T-helper 1 cell (primary cell): ENCODE measurements around the gene TCF7L1.
A peak's percentile ranks its signal among the peaks of the same experiment; 100 is the strongest.
"Not testable (repeated sequence)": the region's sequence is repeated elsewhere in the genome, so short reads cannot be mapped to it uniquely, and the experiment has no call there.

Source experiments
- DNase-seq, 5 donors: peaks; one replicate each; pipeline ENCODE4 v3.0.0-alpha.2; 2012 to 2020

Gene TCF7L1

GRCh38 chr2:85132397-85132796 is 795 bp upstream of the TCF7L1 start:
- no peak for DNase-seq

GRCh38 chr2:85133751-85134254 is 611 bp downstream of the TCF7L1 start:
- DNase-seq, result peak in 1 of 5 donors; percentile 4

DNA sequence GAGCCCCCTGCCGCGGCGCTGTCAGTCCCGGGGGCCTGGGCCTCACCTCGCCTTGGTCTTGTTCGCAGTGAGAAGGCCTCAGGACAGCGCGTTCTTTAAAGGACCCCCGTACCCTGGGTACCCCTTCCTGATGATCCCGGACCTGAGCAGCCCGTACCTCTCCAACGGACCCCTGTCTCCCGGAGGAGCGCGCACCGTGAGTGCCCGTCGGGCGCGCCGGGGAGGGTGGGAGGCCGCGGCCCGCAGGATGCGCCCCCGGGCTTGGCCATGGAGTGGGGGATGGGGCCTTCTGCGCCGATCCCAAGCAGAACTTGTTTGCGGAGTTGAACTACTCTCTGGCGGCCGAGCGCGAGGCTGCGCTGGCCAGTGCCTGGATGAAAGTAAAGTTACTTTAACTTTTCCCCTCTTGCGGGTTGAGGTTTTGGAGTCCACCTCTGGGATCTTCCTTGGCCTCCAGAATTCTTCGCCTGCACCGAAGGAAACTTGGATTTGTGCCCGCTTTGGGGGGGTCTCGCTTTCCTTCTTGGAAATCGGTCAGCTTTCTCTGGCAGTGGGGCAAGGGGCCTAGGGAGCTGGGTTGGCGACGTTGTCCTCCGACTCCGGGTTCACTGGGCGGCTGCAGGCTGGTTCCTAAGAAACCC is 1.2 kb downstream of the TCF7L1 start:
- no peak for DNase-seq

DNA sequence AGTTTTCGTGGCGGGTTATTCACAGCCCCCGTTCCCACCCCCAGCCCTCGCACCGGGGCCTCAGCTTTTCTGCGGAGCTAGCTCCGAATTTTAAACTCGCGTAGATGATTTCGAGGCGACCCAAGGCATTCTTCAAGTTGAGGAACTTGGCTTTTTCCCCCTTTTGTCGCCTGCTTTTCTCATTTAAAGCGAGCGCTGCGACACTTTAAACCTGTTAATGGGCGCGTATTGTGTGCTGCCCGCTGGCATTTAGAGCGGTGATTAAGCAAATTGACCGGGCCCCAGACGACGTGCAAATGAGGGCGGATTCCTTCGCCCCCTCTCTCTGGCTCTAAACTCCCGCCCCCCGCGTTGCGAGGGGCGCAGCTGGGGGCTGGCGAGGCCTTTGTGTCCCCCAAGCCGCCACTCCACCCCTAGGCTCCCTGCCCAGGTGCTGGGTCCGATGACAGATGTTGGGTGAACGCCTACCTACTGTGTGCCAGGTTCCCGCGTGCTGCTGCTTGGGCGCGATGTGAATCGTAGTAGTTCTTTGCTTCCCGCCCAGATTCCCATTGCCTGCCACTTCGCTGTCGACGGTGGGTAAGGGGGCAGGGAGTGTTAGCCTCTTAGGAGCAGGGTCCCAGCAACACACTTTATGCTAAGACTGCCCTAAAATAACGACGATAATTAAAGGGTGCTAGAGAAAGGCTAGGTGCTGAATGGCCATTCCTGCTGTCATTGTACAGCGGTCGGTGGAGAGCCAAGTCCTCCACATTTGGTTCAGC is 1.9 kb downstream of the TCF7L1 start:
- DNase-seq, result no peak

DNA sequence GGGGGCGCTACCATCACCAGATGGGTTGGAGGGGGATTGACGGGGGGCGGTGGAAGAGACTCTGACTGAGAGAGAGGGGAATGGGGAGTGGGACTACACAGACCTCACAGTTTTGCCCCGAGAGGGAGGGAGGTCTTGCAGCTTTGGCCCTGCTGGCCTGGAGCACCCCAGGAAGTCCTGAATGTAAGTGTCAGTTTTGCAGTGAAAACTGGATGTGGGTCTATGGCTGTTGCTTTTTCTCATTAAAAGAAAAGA is 2.4 kb downstream of the TCF7L1 start:
- no peak for DNase-seq

DNA sequence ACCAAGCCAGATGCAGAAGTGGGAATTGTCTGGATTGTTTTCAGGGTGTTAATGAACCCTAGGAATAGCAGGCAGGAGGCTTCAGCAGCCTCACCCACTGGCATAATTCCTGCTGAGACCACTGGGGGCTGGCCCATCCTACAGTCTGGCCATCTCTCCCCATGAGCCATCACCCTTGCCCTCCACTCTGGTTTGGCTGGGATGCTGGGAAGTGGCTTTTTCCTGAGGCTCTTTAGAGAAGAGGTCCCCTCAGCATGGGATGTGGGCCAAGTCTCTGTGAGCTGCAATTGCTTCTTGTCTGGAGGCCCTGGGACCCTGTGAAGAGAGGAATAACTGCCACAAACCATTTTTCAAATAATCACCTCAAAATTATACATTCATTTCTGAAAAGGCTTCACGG is 4.0 kb downstream of the TCF7L1 start:
- no peak for DNase-seq

DNA sequence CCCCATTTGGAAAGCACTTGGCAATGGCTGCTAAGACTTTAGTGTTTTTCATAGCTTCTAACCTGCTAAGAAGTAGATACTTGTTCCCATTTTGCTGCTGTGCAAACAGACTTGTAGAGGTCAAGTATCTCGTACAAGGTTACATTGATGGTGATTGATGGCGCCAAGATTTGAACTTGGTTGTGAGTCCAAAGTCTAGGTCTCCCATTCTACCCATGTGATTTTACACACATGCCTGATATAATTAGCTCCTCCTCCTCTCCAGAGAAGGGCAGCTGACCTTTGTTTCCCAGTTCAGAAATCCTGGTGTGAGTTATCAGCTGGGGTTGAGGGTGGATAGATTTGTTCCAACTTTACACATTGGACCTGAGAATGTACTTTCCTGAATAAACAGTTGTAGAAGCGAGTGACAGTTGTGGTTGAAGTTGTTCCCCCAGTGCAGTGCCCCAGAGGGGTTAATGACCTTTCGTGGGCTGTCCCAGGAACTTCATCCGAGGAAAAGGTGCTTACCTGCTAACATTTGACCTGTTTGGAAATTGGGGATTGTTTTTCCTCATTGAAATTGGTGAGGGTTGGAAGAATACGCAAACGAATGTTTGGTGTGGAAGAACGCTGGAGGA is 10.4 kb downstream of the TCF7L1 start:
- DNase-seq, result no peak

GRCh38 chr2:85145116-85145820 is 12.1 kb downstream of the TCF7L1 start:
- DNase-seq, result no peak

DNA sequence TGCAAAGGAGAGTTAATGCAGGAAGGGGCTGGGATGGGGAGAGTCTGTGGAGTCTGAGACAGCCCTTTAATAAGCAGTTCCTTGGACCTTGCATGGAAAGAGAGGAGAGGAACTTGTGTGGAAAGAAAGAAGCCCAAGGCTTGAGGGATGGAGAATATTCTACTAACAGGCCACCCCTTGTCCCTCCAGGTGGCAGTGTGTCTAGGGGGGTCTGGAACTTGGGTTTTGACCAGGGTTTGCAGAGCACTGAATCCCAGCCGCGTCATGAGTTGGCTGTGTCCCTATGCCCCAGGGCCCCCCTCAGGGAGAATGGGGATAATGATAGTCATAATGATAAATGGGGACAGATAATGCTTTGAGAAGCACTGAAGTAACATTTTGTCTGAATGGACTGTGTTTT is 15.0 kb downstream of the TCF7L1 start:
- DNase-seq, result no peak

DNA sequence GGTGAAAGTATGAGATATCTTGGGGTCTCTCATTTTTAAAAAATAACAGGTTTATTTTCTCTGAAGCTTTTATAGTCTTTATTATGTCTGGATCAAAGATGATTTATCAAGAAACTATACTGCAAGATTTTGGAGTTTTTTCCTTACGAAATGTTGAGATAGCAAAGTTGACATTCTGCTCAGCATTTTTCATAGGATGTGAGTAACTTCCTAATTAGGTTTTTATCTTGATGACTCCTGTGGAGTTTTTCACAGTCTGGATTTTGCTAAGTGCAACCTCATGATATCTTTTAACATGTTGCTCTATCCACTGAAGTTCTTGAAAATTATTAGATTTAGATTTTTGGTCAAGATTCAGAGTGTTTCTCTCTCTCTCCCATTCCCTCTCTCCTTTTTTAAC is 17.8 kb downstream of the TCF7L1 start:
- no peak for DNase-seq

- no peak for DNase-seq
Measured at GRCh38 chr2:85152895-85153294, 19.7 kb downstream of the TCF7L1 start.

- DNase-seq, result no peak
Measured at GRCh38 chr2:85154048-85154753, 21.0 kb downstream of the TCF7L1 start.

DNA sequence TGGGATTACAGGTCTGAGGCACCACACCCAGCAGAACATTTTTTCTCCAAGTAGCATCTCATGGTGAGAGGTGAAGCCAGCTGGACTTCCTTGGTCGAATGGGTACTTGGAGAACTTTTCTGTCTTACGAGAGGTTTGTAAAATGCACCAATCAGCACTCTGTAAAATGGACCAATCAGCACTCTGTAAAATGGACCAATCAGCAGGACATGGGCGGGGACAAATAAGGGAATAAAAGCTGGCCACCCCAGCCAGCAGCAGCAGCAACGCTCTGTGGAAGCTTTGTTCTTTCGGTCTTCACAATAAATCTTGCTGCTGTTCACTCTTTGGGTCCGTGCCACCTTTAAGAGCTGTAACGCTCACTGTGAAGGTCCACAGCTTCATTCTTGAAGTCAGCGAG is 21.9 kb downstream of the TCF7L1 start:
- not testable (repeated sequence) for DNase-seq

DNA sequence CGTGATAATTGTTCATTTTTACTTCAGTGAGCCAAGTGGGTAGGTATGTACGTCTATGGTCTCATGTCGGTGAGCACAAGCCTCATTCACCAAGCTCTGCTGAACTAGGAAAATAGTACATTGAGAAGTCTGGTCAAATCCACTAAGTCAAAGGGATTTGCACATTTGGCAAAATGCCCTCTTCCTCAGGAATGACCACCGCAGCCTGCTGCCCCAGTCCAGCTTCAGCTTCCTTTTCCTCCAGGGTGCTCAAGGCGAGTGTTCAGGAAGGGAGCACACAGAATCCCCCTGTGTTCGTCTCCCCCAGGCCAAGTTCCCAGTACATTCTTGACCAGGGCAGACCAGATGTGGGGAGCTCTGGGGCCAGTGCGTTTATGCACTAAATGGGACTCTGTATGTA is 23.0 kb downstream of the TCF7L1 start:
- DNase-seq, result no peak

DNA sequence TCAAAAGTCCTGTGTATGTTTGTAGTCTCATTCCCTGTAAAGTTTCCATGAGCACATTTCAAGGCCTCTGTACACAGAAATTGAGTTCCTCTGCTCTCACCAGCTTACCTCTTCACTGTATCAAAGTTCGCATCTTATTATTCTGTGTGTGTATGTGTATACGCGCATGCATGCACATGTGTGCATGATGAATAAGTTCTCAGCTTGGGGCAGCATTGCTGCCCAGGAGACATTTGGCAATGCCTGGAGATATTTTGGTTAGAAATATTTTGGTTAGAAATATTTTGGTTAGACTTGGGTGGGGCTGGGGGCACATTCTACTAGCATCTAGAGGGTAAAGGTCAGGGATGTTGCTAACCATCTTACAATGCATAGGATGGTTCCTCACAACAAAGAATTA is 23.4 kb downstream of the TCF7L1 start:
- no peak for DNase-seq

DNA sequence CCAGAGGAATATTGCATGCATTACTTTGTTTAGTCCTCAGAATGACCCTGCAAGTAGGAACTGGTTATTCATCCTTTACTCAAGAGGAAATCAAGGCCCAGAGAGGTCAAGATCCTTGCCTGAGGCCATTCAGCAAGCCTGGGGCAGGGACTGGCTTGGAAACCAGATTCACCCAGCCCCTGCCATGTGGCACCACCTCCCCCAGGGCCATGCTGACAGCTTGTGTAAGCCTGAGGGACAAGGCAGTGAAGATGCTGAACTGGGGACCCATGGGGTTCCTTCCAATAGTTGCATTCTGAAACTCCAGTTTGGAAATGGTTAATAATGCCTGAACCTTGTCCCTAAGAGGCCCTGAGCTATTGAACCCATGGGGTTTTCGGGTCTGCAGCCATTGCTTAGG is 24.2 kb downstream of the TCF7L1 start:
- DNase-seq, result no peak

DNA sequence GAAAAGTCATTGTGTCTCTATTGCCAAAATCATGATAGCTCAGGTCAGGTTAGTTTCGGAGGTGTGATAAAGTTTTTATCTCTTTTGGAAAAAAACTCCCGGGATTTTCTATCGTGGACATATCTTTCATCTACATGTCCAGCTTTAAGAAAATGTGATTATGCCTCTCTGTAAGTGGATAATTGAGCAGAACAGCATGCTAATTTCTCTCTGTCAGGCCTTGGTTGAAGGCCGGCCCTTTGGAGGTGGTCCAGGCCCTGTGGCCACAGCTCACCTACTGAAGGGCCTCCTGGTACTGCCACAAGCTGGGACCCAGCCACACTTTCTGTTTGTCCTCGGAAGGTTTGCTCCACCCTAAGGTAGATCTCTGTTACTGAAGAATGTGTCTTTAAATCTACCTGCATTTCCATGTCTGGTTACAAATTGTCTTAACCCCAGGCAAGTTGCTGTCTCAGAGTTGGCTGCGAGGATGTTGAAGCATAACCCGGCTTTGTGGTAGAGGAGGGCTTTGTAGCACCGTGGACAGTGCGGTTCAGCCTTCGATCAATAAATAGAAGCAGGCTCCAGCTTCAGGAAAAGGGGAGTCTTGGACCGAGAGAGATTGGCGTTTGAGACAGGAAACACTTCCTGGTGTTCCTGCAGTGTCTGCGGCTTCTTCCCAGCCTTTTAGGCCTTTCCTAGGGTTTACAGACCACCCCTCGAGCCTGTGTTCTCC is 25.5 kb downstream of the TCF7L1 start:
- DNase-seq, result no peak

DNA sequence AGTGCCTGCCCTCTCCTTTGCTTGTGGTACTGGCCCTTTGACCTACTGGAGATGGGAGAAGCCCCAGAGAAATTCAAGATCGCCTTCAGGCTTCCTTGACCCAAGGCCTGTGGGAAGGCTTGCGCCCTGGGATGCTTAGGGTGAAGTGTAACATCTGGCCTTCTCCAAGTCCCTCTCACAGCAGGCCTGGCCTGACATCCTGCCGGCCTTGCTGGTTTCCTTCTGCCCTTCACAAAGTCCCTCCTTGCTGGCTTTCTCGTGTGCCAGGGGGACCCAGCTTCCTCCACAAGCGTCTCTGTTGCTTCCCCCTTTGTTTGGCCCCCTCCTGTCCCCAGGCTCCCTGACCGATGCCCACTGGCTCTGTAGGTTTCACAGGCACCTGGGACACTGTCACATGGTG is 26.4 kb downstream of the TCF7L1 start:
- DNase-seq, result no peak

DNA sequence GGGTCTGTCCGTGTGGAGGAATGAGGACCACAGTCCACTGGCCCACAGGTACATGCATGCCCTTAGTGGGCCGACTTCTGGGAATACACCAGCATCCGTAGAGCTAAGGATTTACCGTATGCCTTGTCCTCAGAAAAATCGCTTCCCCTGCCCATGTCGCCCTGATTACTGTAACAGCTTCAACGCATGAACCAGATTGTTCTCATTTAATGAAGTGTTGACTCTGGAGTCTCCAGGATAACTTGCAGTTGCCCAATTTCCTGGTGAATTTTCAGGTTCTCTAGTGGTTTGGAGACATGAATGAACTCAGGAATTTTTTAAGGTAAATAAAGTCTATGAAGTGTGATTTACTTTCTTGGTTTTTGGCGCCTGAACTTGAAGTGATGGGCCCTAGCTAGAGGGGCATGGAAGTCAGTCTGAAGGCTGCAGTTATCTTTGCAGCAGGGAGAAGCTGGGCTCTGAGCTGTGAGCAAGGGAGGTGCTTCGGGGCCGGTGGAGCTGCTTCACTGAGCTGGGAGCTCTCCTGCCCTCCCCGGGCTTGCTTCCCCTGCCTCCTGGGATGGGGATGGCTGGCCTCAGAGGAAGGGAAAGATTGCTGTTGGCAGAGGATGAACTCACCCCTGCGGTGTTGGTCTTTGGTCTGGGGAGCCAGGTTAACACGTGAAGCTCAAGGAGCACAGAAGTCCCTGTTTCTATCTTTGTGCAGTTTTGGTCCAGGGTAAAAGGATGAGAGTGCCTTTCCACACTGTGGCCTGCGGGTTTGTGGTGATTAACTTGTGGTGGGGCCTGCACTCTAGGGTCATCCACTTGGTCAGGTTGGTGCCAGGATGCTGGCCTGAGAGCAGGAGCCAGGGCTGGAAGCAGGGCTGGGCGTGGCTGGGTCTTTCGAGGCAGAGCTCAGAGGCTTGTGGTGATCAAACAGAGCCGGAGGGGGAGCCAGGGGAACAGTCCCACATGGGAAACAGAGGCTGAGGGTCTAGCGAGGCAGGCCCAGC is 28.1 kb downstream of the TCF7L1 start:
- no peak for DNase-seq

DNA sequence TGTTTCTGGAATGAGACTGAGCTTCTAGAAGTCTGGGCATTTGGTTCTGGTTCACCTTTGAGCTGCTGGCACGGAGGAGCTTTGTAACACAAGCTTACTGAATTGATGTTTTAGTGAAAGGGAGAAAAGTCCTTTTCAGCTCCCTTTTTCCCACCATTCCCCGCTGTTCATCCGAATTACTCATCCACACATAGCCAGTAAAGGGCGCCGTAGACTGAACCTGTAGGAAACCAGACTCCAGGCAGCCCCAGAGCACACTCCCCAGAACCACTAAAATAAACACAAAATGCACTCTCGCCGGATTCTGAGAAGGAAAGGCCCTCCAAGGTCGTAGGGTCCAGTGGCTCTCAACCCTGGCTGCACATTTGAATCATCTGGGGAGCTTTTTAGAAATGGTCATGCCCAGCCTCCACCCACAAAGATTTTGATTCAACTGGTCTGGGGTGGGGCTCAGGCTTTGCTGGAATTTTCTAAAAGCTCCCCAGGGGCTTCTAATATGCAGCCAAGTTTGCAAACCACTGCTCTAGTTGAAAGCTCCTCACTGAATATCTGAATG is 29.6 kb downstream of the TCF7L1 start:
- no peak for DNase-seq

GRCh38 chr2:85163675-85164074 is 30.5 kb downstream of the TCF7L1 start:
- no peak for DNase-seq
